ENCODE results near the gene ZNF462. TPM values are rescaled to one million over a fixed set of nuclear protein-coding genes. Genes with fewer than 3 reads are reported as not detected.

ZNF462 gene
- total RNA-seq, 1 donor from 2014 or later = 32.1 TPM

DNA sequence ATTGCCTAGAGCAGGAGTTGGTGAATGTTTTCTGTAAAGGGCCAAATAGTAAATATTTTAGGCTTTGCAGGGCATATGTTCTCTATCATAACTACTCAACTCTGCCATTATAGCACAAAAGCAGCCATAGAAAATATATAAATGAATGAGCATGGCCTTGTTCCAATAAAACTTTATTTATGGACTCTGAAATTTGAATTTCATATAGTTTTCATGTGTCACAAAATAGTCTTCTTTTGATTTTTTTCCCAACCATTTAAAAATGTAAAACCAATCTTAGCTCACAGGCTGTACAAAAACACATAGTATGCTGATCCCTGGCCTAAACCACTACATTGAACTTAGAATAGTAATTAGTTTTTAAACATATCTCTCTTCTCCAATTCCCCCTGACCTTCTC lies 179.6 kb downstream of the ZNF462 start:
- H3K27me3 ChIP-seq (ENCODE audit: control insufficient read depth, insufficient read depth, low read length) = no peaks in the 10 kb centered on the region
- TF ChIP-seq, protein P1, sequence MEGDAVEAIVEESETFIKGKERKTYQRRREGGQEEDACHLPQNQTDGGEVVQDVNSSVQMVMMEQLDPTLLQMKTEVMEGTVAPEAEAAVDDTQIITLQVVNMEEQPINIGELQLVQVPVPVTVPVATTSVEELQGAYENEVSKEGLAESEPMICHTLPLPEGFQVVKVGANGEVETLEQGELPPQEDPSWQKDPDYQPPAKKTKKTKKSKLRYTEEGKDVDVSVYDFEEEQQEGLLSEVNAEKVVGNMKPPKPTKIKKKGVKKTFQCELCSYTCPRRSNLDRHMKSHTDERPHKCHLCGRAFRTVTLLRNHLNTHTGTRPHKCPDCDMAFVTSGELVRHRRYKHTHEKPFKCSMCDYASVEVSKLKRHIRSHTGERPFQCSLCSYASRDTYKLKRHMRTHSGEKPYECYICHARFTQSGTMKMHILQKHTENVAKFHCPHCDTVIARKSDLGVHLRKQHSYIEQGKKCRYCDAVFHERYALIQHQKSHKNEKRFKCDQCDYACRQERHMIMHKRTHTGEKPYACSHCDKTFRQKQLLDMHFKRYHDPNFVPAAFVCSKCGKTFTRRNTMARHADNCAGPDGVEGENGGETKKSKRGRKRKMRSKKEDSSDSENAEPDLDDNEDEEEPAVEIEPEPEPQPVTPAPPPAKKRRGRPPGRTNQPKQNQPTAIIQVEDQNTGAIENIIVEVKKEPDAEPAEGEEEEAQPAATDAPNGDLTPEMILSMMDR (IDR thresholded peaks at IDR 0.05; ENCODE audit: insufficient read depth, low read length, poor library complexity, severe bottlenecking) = no peak
- no peak for DNase-seq (ENCODE audit: low read depth)
- no peaks in the 10 kb centered on the region for H3K36me3 ChIP-seq (ENCODE audit: control insufficient read depth, insufficient read depth, low read length)
- no peak overlapping the region for H3K4me3 ChIP-seq (ENCODE audit: low read depth, low read length)

GRCh38 chr9:107043886-107044285 lies 180.9 kb downstream of the ZNF462 start:
- Histone ChIP-seq H3K27me3 (ENCODE audit: control insufficient read depth, insufficient read depth, low read length) (no peaks in the 10 kb centered on the region), H3K36me3 (ENCODE audit: control insufficient read depth, insufficient read depth, low read length) (no peaks in the 10 kb centered on the region), H3K4me3 (ENCODE audit: low read depth, low read length) (no peak overlapping the region)
- DNase-seq (ENCODE audit: low read depth) = no peak
- TF ChIP-seq, protein P1 (IDR thresholded peaks at IDR 0.05; ENCODE audit: insufficient read depth, low read length, poor library complexity, severe bottlenecking) = no peak

GRCh38 chr9:107044872-107045271 lies 181.9 kb downstream of the ZNF462 start:
- TF ChIP-seq, protein P1 (IDR thresholded peaks at IDR 0.05; ENCODE audit: insufficient read depth, low read length, poor library complexity, severe bottlenecking) = peak; percentile 4
- no peak for DNase-seq (ENCODE audit: low read depth)
- no peak overlapping the region for H3K4me3 ChIP-seq (ENCODE audit: low read depth, low read length)
- no peaks in the 10 kb centered on the region for H3K36me3 ChIP-seq (ENCODE audit: control insufficient read depth, insufficient read depth, low read length)
- H3K27me3 ChIP-seq (ENCODE audit: control insufficient read depth, insufficient read depth, low read length) = no peaks in the 10 kb centered on the region

DNA sequence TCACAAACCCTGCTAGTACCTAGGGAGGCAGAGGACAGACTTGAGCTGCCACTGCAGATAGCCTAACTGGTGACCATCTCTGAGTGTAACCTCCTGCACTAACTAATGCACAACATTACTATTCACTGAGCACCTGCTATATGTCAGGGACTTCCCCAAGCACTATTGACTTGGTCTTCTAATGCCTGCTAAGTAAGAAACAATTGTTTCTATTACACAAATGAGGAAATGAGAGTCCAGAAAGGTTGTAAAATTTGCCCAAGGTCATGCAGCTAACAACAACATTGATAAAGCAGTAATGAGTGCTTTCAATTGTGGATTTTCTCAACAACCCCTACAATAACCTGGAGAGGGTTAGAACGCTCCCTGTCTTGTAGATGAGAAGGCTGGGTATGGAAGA lies 183.7 kb downstream of the ZNF462 start:
- H3K4me3 ChIP-seq (ENCODE audit: low read depth, low read length) = no peak overlapping the region
- TF ChIP-seq, protein P1 (IDR thresholded peaks at IDR 0.05; ENCODE audit: insufficient read depth, low read length, poor library complexity, severe bottlenecking) = no peak
- no peaks in the 10 kb centered on the region for H3K36me3 ChIP-seq (ENCODE audit: control insufficient read depth, insufficient read depth, low read length)
- no peak for DNase-seq (ENCODE audit: low read depth)
- H3K27me3 ChIP-seq (ENCODE audit: control insufficient read depth, insufficient read depth, low read length) = no peaks in the 10 kb centered on the region

DNA sequence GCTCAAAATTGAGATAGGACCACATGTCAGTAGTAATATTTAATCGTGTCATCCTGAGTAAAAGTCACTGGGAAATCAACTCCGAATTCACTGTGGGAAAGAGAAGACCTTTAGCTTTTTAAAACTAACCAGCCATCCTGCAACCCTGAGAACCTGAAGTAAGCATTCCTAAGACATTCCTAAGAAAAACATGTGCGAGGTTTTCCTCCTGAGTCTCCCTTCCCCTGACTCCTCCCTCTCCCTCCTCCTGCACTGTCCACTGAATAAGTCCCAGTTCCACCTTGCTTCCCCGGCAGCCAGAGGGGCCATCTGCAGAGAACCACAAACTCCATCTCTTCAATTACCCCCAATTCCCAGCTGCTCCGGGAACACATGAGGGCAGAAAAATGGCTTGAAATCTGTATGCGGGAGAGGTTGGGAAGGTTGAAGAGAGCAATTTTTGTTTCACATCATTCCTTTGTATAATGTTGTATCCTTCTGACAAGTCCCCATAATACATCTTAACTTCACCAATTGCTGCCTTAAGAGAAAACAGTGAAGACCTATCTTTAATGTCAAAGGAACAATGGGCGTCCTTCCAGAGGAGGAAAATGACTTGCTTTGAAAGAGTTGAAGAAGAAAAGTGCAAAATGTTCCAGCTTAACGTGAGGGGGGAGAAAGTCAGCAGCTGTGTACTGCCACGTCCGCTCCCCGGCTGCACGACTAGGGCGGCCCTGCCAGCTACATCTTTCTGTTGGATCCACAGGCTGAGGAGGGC lies 186.3 kb downstream of the ZNF462 start:
- no peaks in the 10 kb centered on the region for H3K36me3 ChIP-seq (ENCODE audit: control insufficient read depth, insufficient read depth, low read length)
- no peaks in the 10 kb centered on the region for H3K27me3 ChIP-seq (ENCODE audit: control insufficient read depth, insufficient read depth, low read length)
- no peak for DNase-seq (ENCODE audit: low read depth)
- TF ChIP-seq, protein P1 (IDR thresholded peaks at IDR 0.05; ENCODE audit: insufficient read depth, low read length, poor library complexity, severe bottlenecking) = no peak
- H3K4me3 ChIP-seq (ENCODE audit: low read depth, low read length) = no peak overlapping the region

DNA sequence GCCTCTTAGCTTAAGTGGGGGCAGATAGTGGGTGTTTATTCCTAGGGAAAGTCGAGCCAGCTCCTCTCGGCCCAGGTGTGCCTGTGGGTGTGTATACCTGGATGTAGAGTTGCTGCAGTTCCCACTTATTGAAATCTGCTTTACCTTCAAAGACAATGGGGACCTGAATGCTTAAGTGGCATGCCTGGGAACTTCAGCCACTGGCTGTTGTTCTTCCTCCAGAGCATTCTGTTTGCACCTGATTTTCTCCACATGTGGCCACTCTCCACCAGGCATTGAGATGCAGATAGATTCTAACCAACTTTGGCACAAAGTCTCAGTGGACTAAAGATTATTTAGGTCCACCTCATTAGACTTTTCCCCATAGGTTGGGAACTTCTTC lies 186.8 kb downstream of the ZNF462 start:
- H3K36me3 ChIP-seq (ENCODE audit: control insufficient read depth, insufficient read depth, low read length) = no peaks in the 10 kb centered on the region
- no peaks in the 10 kb centered on the region for H3K27me3 ChIP-seq (ENCODE audit: control insufficient read depth, insufficient read depth, low read length)
- H3K4me3 ChIP-seq (ENCODE audit: low read depth, low read length) = no peak overlapping the region
- TF ChIP-seq, protein P1 (IDR thresholded peaks at IDR 0.05; ENCODE audit: insufficient read depth, low read length, poor library complexity, severe bottlenecking) = no peak
- DNase-seq (ENCODE audit: low read depth) = no peak

Data from kidney epithelial cell (primary cell).